ENCODE data around the gene HOXC12. TPM values are rescaled to one million over a fixed set of nuclear protein-coding genes. Genes with fewer than 3 reads are reported as not detected.

The HOXC12 gene
- total RNA-seq, 1 donor from 2014 or later: not detected

DNA sequence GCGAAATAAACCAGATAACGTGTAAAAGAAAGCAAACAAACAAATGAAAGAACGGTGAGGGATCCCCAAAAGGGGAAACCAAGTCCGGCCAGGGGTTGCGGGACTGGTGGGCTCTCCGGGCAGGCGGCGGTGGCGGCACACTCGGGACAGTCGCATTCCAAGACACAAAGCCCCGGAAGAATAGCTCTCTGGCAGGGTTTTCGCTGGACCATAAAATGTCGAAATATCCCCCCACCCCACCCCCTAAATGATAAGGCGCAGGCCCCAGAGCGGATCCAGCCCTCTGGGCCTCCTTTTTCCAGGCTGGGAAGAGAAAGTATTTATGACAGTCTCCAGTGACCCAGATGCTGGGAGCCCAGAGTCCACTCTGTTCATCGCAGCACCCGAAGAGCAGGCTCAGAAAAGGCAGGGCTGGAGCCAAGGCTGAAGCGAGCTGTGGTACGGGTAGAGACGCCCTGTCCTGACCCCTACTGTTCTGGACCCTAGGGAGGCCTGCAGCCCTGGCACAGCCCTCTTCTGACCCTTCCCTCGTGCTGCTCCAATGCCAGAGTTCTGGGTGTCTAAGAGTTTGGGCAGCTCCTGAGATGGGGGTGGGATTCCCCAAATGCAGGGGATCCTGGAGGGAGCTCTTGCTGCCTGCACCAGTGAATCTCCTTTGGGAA, 52.0 kb downstream of the HOXC12 start:
- Histone ChIP-seq H3K4me1 (peaks cover 25% of the 10 kb centered on the region), H3K4me3 (peak overlapping the region; percentile 44), H3K27me3 (ENCODE audit: low read depth) (peaks cover 96% of the 10 kb centered on the region), H3K27ac (no peak overlapping the region), H3K9me3 (no peaks in the 10 kb centered on the region), H3K36me3 (no peaks in the 10 kb centered on the region)
- intact Hi-C loops (cut with DNase I): no loop called here
- TF ChIP-seq CTCF (IDR thresholded peaks at IDR 0.05): no peak
- DNase-seq: no peak
- no peak for ATAC-seq

- H3K4me3 ChIP-seq: no peak overlapping the region
- DNase-seq: no peak
- H3K27ac ChIP-seq: no peak overlapping the region
- intact Hi-C loops (cut with DNase I): no loop called here
- H3K4me1 ChIP-seq: peaks cover 25% of the 10 kb centered on the region
- ATAC-seq: no peak
- H3K36me3 ChIP-seq: no peaks in the 10 kb centered on the region
- H3K27me3 ChIP-seq (ENCODE audit: low read depth): peaks cover 96% of the 10 kb centered on the region
- H3K9me3 ChIP-seq: no peaks in the 10 kb centered on the region
- no peak for TF ChIP-seq CTCF (IDR thresholded peaks at IDR 0.05)
Observed at GRCh38 chr12:54007538-54008259, 53.0 kb downstream of the HOXC12 start.

- DNase-seq (no peak), ATAC-seq (no peak)
- Histone ChIP-seq H3K4me1 (peaks cover 25% of the 10 kb centered on the region), H3K36me3 (no peaks in the 10 kb centered on the region), H3K9me3 (no peaks in the 10 kb centered on the region), H3K4me3 (no peak overlapping the region), H3K27ac (no peak overlapping the region), H3K27me3 (ENCODE audit: low read depth) (peaks cover 96% of the 10 kb centered on the region)
- intact Hi-C loops (cut with DNase I): no loop called here
- no peak for TF ChIP-seq CTCF (IDR thresholded peaks at IDR 0.05)
Observed at GRCh38 chr12:54008260-54008552, 53.5 kb downstream of the HOXC12 start.

Small RNAs within 50 kb of the gene (microRNA-seq; reads per million reads assigned to microRNA genes)
- gene MIR196A2 (ENCODE audit: borderline number of aligned reads): 1.5 reads per million

Other genes with a start within 250 kb of the HOXC12 start
- 212 TPM for gene CALCOCO1, start 227.5 kb upstream of the HOXC12 start, total RNA-seq
- gene CISTR, start 202.9 kb upstream of the HOXC12 start, total RNA-seq: not detected
- not detected for gene HOXC13, start 16.1 kb upstream of the HOXC12 start, total RNA-seq
- gene HOXC11, start 18.2 kb downstream of the HOXC12 start, total RNA-seq: not detected
- gene HOTAIR, start 20.1 kb downstream of the HOXC12 start, total RNA-seq: not detected
- not detected for gene HOXC10, start 30.2 kb downstream of the HOXC12 start, total RNA-seq
- gene HOXC9, start 45.3 kb downstream of the HOXC12 start, total RNA-seq: not detected
- gene HOXC8, start 54.1 kb downstream of the HOXC12 start, total RNA-seq: not detected
- 0.50 TPM for gene HOXC6, start 73.5 kb downstream of the HOXC12 start, total RNA-seq
- gene HOXC5, start 78.1 kb downstream of the HOXC12 start, total RNA-seq: not detected
- gene HOXC4, start 98.9 kb downstream of the HOXC12 start, total RNA-seq: 0.47 TPM
- gene SMUG1, start 234.1 kb downstream of the HOXC12 start, total RNA-seq: 29.4 TPM